ENCODE results near the gene FTH1.
A peak's percentile ranks its signal among the peaks of the same experiment; 100 is the strongest.

Gene FTH1

DNA sequence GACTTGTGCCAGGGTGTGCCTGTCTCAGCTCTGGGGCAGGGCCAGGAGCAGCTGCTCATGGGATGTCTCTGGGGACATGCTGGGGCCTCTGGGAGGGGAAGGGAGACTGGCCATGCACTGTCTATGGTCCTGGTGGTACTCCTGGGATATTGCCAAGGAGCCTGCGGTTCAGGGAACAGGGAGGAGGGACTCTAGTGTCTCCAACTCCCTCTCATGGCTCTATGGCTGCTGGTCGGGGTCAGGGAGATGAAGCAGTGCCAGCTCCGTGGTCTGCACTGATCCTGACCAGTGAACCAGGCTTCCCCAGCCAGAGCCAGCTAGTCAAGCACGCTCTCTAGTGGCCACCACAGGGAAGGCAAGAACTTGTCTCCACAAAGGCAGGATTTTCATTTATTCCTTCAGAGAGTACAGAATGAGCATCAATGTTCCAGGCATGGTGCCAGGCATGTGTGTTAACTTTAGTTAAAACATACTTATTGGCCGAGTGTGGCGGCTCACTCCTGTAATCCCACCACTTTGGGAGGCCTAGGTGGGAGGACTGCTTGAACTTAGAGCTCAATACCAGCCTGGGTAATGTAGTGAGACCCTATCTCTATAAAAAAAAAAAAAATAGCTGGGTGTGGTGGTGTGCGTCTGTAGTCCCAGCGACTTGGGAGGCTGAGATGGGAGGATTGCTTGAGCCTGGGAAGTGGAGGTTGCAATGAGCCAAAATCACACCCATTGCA lies 19.8 kb downstream of the FTH1 start:
- DNase-seq = peak; percentile 64

DNA sequence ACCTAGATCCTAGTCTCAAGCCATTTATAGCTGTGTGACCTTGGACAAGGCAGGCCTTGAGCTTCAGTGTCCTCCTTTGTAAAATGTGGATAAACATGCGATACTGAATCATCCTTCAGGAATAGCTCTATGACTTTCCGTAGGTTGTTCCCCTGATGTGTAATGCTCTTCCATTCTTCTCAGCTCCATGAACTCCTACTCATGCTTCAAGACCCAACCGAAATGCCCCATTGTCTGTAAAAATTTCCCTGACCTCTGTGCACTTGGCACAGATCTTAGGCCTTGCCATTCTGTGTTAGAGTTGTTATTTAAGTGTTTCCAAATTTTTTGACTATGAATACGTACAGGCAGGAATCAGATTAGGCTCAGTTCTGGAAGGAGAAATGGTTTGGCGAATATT lies 20.5 kb downstream of the FTH1 start:
- no peak for DNase-seq

DNA sequence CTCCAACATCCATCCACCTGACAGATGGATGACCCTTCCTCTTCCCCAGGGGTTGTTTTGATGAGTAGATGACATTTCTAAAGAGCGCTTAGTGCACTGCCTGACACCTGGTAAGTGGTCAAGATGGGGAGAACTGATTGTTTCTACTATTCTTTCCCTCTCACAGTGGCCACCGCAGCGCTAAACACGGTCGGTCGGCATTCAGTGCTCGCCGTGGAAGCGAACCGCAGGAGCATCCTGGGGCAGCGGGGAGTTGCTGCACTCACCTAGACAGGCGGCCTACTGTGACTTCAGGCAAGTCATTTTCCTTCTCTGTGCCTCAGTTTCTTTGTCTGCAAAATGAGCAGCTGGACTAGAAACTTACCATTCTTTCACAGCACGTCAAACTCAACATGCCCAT lies 22.2 kb downstream of the FTH1 start:
- no peak for DNase-seq

DNA sequence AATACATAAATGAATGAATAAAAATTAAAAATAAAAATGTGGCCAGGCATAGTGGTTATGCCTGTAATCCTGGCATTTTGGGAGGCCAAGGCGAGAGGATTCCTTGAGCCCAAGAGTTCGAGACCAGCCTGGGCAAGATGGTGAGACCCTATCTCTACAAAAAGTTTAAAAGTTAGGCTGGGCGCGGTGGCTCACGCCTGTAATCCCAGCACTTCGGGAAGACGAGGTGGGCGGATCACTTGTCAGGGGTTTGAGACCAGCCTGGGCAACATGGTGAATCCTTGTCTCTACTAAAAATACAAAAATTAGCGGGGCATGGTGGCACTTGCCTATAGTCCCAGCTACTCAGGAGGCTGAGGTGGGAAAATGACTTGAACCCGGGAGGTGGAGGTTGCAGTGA lies 27.0 kb downstream of the FTH1 start:
- no peak for DNase-seq

DNA sequence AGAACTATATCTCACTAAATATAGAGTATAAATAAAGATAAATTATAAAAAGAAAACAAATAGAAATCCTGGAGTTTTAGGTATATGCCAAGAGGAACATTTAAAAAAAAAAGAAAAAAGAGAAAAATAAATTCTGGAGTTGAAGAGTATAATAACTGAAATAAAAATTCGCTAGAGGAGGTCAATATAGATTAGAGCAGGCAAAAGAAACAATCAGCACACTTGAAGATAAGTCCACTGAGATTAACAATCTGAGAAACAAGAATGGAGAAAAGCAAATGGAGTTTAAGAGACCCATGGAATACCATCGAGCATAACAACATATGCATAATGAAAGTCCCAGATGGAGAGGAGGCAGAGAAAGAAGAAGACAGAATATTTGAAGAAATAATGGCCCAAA lies 31.6 kb downstream of the FTH1 start:
- no peak for DNase-seq

DNA sequence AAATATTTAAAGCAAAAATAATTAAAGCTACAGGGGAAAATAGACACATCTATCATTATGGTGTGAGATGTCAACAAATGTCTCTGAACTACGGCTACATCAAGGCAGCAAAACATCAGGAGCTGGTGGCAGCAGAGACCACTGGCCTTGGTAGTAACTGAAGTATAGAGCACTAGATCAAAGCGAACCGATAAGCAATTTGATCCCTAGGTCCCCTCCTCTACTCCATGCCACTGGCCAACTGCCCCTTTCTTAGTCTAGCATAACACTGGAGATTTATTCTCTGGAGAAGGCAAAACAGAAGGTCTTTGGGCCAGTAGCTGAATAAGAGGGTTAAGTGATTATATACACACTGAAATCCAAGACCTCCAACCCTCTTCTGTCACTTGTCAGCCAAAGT lies 36.5 kb downstream of the FTH1 start:
- no peak for DNase-seq

DNA sequence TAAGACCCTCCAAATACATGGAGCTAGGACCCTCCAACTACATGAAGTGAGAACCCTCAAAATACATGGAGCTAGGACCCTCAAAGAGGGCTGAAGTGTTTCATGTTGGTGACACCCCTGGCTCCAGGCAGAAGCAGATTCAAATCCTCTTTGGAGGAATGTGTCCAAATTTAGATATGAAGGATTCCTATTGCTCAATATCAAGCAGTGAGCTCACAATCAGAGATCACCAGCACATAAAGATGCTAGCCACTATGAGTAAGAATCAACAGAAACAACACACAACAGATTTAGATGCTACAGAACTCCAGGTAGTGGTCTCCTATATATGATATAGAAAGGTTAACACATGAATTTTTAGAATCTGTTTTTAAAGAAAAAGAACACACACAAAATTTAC lies 38.8 kb downstream of the FTH1 start:
- DNase-seq = no peak

DNA sequence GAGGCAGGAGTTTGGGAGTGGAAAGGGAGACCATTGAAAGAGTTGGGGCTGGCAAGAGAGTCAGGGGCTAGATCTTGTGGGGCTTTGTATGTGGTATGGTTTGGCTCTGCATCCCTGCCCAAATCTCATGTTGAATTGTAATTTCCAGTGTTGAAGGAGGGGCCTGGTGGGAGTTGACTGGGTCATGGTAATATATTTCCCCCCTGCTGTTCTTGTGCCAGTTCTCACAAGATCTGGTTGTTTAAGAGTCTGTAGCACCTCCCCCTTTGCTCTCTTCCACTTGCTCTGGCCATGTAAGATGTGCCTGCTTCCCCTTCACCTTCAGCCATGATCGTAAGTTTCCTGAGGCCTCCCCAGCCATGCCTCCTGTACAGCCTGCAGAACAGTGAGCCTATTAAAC lies 39.9 kb downstream of the FTH1 start:
- DNase-seq = no peak

DNA sequence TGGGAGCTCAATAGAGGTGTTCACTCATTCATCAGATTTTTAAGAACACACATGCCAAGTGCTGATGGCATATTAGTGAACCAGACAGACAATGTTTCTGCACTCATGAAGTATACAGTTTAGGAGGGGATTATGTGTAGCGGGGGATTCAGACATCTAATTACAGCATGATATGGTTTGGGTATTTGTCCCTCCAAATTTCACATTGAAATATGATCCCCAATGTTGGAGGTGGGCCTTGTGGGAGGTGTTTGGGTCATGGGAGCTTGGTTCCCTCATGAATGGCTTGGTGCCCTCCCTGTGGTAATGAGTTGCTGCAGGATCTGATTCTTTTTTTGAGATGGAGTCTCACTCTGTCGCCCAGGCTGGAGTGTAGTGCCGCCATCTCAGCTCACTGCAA lies 41.2 kb downstream of the FTH1 start:
- DNase-seq = no peak

DNA sequence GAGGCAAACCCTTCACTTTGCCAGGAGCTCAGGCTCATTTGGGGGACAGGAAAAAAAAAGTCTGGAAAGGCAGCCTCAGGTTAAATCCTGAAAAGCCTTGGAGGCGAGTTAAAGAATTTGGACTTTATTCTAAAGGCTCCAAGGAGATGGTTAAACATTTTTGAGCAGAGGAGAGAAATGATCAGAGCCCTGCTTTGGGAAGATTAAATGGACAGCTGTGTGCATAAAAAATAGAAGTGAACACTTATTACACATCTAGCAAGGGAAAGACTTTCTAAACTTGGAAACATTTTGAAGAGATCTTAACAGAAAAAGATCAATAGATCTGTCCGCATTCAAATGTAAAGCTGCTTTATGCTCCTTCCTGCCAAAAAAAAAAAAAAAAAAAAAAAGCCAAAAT lies 41.7 kb downstream of the FTH1 start:
- no peak for DNase-seq

DNA sequence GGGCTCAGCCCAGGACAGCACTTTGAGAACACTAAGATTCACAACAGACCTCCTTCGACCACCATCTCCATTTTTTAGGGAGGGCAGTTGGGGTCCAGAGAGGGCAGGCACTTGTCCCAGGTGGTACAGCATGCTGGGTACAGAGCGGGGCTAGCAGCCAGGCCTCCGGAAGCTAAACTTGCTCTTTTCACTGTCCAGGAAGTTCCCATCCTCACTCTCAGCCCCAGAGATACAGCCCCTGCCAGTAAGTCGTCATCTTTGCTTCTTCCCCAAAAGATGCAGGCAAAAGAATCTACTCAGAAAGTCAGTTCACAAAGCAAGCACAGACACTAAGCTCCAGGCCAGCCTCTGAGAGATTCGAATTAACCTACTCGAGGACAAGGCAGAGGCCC lies 43.4 kb downstream of the FTH1 start:
- no peak for DNase-seq

DNA sequence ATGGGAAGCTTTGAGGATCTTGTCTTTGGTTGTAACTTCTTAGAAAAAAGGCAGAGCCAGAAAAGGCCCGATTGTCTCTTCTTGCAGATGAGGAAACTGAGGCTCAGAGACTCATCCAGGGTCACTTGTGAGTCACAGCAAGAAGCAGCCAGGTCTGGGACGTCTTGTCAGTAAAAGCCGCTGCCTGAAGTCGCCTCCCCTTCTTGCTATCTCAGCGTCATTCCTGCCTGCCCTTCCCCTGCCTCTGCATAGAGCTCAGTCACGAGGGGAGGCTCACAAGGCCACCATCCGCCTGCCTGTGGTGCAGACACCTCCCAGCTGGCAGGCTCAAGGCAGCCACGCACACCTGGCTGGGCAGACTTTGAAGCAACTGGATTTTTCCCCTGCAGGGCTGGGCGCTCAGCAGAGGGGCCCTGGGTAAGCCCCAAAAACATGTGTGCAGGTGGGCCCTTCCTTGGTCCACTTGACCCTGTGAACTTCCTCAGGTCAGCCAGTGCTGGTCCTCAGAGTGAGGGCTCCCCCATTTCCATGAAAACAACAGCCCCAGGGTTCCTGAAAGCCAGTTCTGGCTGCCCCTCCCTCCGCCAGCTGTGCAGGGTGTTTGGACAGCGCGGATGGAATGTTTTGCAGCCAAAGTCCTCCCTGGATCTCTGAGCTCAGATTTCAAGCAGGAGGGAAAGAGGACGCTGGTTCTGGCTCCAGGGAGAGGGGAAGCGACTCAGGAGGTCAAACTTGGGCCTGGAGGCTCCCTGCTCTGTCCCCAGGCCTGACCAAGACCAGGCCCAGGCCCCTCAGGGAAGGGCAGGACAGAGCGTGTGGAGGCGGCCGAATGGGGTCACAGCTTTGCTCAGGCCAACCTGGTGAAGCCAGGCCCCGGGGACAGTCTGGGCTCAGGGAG lies 44.0 kb downstream of the FTH1 start:
- DNase-seq = no peak

DNA sequence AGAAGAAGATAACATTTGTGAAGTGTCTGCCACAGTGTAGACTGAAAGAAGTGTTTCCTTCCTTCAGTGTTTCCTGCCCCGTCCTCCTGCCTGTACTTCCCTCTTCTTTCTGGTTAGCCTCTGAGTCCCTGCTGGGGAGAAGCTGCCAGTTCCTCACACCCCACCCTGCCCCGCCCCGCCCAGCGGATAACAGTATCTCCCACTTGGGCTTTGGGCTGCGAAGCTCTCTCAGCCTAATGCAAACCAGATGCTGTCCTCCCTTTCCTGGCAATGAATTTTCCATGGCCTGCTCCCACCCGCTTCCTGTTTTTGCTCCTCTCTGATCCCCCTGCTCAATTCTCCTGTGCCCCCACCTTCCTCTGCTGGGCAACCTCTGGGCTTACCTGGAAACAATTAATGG lies 44.9 kb downstream of the FTH1 start:
- no peak for DNase-seq

DNA sequence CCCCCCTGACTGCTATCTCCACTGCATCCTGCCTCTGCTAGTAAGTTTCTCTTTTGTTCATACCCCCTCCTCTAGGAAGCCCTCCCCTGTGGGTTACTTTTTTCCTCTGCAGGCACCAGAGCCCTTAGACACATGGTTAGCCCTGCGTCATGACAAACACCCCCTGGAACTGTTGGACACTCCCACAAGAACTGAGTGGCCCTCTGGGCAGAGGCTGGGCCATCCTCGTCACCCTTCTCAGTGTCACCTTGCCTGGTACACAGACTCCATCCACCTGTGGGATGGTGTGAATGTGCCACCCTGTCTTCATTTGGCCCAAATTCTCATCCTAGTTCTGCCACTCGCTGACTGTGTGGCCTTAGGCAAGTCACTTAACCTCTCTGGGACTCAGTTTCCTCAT lies 46.0 kb downstream of the FTH1 start:
- no peak for DNase-seq

DNA sequence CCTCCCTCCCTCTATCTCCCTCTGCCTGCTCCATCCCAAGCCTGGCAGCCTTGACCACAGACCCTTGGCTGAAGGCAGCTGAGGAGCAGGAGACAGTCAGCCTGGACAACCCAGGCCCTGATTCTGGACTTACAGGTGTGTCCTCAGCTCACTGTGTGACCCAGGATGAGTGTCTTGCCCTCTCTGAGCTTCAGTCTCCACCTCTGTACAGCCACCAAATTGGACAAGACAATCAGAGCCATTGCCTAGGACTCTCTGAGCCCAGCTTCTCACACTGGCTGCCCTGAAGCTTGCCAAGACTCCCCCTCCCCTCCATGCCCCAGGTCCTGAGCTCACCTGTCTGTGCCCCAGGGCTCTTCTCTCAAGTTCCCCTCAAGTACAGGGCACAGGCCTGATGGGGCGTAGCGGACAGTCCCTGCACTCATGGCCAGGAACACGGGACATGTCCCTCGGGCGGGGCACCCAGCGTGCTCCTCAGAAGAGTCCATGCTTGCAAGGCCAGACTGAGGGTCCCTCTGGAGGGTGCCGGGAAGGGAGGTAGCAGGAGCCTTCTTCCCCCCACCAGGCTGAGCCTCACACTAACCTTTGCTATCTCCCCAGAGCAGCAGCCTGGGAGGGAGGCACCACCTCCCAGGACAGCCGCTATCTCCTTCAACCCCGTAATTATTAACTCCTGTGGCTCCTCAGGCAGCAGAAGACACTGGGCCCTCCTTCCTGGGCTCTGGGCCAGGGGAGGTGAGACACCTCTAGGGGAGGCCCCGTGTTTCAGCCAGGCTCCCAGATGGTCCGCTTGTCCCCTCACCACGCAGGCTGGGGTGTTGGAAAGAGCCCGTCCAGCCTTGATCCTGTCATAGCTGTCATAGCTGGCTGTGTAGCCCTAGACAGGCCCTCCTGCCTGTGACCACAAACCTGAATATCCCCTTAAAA lies 47.5 kb downstream of the FTH1 start:
- DNase-seq = no peak

DNA sequence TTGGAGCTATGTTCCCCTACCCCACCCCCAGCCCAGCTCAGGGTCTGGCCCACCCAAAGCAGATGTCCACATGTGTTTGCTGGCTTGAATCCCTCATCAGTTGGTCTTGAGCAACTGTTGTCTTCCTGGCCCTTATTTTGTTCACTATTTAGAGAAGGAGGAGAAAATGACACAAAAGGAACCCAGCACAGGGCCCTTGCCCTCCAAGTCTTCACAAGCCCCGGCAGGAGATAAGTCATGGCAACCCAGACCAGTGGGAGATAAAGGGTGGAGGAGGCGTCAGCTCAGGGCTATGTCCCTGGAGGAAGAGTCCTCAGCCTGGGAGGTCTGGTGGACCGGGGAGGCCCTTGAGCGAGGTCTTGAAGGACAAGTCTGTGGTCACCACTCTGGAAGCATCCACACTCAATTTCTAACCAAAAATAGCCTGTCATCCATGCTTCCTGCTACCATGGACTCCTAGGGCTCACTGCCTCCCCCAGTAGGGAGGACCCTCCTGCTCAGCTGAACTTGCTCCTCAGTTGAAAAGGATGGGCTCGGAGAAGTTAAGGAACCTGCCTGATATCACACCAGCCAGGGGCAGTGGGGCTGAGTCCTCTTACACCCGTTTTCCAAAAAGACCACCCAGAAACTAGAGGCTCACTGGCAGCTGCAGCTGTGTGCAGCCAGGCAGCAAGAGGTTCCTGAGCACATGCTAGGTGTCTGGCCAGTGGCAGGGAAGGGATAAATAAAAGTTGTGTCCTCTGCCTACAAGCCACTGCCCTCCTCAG lies 48.3 kb downstream of the FTH1 start:
- DNase-seq = no peak

DNA sequence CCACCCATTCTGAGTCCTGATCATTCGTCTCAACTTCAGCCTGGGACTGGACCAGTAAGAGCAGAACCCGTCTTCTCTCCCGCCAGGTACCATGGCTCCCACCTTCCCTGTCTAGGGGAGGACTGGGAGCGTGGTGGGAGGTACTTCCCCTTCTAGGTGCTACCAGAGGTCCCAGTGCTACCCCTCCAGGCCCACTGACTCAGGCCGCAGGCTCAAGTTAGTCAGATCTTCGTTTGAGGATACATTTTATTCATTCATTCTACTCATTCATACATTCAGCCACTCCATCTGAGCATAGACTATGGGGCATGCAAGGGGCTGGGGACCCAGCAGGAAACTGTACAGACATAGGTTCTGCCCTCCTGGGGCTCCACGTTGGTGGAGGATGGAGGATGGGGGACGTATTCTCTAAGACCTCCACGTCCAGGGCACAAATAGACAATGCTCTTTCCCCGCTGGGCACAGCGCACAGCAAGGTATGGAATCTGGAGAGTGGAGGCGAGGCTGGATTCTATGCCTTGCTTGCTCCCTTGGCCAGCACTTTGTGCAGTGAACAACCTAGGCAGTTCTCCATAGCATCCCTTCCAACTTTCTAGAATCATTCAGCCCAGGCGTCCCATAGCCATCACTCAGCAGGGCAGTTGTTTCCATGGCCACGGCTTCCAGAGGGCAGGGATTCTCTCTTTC lies 49.0 kb downstream of the FTH1 start:
- DNase-seq = no peak

DNA sequence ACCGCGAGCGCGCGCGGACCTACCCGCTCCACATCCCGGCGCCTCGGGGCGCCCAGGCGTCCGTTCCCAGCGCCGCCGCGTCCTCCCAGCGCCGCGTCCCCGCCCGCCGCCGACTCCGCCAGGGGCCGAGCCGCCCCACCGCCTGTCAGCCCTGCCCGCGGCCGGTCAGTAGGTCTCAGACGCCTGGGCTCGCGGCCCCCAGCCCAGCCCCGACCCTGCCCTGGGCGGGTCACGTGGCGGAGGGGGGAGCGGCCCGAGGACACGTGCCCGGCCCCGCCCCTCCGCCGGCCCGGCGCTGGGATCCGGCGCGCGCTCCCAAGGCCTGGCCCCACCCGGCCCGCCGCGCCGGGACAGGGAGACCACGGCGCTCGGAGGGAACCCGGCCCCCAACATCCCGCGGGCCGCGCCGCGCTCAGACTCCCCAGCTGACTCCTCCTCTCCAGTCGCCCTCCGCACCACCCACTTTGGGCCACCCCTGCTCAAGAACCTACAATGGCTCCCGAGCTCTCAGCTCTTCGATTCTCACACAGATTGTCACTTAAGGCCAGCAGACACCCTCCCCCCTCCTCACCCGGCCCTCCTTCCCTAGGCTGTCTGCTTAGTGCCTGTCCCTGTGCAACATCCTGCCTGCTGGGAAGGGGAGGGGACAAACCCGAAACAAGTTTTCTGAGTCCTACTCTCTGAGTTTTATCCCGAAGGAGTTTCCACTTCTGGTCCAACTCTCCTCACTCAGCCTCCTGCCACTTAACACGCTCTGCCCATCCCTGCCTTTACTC lies 49.9 kb downstream of the FTH1 start, which contains the start of gene RAB3IL1:
Gene RAB3IL1 (minus strand): TSS at position 233 of the 776 bp plus-strand sequence. CDS start 199 bp downstream, at position 34.
- DNase-seq = no peak

DNA sequence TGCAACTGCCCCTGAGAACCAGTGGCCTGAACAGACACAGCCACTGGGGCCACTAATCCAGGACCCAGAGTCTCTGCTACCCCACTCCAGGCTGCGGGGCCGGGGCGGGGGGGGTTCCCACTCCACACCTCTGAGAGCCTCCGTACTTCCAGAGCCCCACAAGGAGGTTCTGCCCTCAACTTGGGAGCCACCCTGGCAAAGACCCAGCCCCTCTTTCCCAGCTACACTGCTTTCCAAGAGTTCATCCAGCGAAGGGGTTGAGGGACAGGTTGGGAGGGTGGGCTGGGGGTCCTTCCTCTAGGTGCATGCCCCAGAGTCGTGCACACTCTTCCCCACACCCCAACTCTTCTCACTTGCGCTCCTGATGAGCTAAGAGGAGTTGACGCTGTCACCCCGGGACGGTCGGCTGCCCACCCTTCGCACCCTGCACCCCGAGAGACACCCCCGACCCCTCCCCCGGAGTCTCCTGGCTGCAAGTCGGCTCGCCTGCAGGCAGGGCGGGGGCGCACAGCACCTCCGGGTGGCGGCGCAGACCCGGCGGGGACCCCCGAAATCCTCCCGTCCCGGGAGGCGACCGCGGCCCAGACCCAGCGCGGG lies 50.6 kb downstream of the FTH1 start:
- DNase-seq = no peak

DNA sequence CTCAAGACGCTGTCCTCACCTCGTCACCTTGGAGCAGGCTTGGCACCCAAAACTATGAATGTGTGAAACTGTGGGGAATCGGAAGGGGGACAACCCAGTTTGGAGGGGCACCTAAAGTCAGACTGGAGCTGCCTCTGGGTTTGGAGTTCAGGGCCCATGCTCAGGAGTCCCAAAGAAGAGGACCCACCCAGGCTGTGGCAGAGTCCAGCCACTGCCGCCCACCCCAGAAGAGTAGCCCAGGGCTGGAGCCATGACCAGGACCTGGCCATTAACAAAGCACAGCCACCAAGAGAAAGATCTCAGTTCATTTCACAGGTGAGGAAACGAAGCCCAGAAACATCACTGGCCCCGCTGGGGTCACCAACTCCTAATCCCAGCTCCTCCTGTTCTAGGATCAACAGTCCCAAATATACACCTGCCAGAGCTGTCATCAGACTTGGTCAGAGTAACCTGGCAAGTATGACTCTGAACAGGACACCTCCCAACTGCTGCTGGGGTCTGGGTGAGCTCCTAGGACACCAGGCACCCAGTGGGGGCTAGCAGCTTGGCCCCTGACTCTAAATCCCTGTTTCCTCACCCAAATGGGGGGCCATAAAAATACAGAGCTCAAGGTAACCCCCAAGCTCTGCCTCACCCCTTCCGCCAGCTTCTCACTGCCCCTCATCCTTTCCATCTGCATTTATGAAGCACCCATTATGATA lies 52.8 kb downstream of the FTH1 start:
- no peak for DNase-seq
